Measurements from ENCODE around the gene RASSF9.

The RASSF9 gene

DNA sequence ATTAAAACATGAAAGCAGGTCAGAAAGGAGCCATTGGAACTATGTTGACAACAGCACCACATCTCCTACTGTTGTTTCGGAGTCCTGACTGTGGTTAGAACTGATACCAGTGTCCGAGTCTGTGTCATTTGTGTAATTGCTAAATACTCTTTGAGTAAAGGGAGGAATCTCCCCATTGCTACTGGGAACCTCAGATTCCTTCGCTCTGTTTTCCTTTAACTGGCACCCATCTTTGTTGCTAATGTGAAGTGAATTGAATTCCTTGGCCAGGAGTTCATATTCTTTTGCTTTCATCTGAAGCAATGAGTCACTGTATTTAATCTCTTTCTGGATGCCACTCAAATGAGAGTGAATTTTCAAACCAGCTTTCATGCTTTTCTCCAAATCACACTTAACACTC lies 31.5 kb downstream of the RASSF9 start:
- TF ChIP-seq, protein P1, sequence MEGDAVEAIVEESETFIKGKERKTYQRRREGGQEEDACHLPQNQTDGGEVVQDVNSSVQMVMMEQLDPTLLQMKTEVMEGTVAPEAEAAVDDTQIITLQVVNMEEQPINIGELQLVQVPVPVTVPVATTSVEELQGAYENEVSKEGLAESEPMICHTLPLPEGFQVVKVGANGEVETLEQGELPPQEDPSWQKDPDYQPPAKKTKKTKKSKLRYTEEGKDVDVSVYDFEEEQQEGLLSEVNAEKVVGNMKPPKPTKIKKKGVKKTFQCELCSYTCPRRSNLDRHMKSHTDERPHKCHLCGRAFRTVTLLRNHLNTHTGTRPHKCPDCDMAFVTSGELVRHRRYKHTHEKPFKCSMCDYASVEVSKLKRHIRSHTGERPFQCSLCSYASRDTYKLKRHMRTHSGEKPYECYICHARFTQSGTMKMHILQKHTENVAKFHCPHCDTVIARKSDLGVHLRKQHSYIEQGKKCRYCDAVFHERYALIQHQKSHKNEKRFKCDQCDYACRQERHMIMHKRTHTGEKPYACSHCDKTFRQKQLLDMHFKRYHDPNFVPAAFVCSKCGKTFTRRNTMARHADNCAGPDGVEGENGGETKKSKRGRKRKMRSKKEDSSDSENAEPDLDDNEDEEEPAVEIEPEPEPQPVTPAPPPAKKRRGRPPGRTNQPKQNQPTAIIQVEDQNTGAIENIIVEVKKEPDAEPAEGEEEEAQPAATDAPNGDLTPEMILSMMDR (IDR thresholded peaks at IDR 0.05; ENCODE audit: low read depth, low read length): no peak

DNA sequence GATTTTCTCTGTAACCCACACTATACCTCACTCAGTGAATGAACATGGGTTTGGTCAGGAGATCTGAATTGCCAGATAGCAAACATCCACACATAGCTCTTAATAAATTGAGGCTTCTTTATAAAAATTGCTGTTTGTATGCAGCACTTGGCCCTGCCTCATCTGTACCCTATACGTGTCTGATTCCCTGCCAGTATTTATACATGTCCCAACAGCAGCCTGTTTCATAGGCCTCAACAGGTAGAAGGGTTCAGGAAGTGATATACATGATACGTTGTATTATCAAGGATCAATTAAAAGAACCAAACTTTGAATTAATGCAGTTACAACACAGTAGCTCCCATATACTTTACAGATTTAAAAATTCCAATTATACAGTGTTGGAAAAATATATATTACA lies 32.3 kb downstream of the RASSF9 start:
- no peak for DNase-seq (ENCODE audit: extremely low read depth, low read depth)

More for the DNA sequence above, 31.5 kb downstream of the RASSF9 start:
- no peak for DNase-seq (ENCODE audit: extremely low read depth, low read depth)

DNA sequence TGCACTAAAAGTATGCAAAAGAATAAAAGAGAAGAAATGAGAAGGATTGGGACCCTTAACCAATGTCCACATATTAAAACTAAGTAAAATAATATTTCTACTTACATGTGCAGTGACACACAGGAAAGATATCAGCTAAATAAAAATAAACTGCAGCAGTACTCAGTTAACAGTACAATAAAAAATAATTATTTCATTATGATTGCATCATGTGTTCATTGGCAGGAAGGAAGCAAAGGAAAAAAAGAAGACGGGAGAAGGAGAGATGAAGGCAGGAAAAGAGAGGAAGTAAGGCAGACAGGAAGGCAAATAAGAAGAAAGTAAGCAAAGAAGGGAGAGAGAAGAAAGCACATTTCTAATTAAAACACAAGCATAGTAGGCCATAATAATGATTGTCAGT lies 33.0 kb downstream of the RASSF9 start:
- DNase-seq (ENCODE audit: extremely low read depth, low read depth): no peak

More for the DNA sequence above, 32.3 kb downstream of the RASSF9 start:
- TF ChIP-seq, protein P1 (IDR thresholded peaks at IDR 0.05; ENCODE audit: low read depth, low read length): no peak

DNA sequence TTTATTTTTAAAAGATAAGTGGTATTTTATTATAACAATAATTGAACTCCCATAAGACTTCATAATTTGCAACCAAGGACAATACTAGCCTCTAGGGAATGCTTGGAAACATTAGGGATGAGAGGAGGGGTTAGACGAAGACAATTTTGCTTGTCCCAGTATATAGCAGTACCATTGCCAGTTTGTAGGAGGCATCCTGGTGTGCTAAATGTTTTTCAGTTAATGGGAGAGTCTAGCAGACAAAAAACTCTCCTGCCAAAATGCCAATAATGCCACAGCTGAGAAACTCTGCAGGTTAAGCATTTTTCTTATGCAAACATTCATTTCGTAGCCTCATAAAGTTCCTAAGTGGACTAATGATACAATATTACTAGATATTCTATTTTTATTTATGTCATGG lies 38.1 kb downstream of the RASSF9 start:
- no peak for DNase-seq (ENCODE audit: extremely low read depth, low read depth)
- TF ChIP-seq, protein P1 (IDR thresholded peaks at IDR 0.05; ENCODE audit: low read depth, low read length): no peak

More for the DNA sequence above, 33.0 kb downstream of the RASSF9 start:
- TF ChIP-seq, protein P1 (IDR thresholded peaks at IDR 0.05; ENCODE audit: low read depth, low read length): no peak

DNA sequence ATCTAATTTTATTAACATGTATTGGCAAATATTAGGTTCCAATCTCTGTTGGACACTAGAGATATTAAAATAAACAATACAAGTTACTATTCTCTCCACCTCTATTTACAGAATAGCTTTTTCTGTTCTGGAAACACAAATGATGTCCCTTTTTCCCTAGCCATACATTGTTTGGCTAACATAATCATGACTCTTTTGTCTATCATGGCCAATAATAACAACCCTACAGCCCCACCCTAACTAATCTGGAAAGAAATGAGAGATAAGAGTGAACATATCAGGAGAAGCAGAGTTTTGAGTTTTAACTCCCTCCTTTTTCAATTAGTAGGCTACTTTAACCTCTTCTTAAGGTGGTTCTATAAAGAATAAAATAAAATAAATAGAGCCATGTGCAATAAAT lies 40.2 kb downstream of the RASSF9 start:
- DNase-seq (ENCODE audit: extremely low read depth, low read depth): no peak
- TF ChIP-seq, protein P1 (IDR thresholded peaks at IDR 0.05; ENCODE audit: low read depth, low read length): no peak

DNA sequence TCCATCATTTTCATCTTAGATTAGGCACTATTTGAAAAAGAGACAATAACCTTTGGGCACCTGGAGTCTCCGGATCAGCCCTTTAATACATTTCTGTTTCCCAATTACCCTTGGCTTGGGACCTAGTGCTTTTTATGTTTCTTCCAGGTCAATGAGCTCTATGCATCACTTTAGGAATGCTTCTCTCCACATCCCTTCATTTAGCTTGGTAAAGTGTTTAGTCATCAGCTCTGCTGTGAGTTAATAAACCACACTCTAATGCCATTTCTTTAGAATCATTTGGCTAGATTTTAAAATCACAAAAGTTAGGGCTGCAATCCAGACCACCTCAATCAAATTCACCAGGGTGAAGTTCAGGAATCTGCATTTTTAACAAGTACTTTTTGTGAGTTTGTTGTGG lies 41.7 kb downstream of the RASSF9 start:
- no peak for DNase-seq (ENCODE audit: extremely low read depth, low read depth)
- TF ChIP-seq, protein P1 (IDR thresholded peaks at IDR 0.05; ENCODE audit: low read depth, low read length): no peak

DNA sequence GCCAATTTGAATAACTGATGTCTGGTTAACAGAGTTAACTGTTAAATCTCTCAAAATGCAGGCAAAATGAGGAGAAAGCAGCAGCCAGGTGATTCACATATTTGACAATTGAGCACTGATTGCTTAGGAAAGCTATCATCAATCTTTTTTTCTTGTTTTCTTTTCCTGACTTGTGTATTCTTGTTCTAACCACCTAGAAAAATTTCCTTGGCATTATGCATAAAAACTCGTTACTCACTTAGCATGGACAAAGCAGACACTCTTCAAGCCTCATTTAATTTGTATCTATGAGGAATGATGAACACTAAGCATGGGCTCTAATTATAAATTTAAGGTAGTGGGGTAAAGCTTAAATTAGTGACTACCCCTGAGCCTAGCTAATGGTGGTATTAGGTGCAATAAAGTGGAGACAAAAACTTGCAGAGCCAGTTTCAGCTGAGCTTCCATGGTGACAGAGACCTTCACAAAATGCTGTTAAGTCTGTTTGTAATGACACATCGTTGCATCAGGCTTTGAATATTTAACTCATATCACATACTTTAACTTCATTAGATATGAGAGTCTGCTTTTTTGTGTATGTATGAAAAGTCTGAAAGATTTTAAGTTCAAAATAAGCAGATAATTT lies 52.0 kb downstream of the RASSF9 start:
- TF ChIP-seq, protein P1 (IDR thresholded peaks at IDR 0.05; ENCODE audit: low read depth, low read length): no peak
- no peak for DNase-seq (ENCODE audit: extremely low read depth, low read depth)

All from AG09319 (cell line).